HG03442 (cell line): ENCODE data around the gene LIF.
"Not testable (repeated sequence)": the region's sequence is repeated elsewhere in the genome, so short reads cannot be mapped to it uniquely, and the experiment has no call there.

Experiments used
- ATAC-seq: cut with Tn5 transposase; IDR thresholded peaks from one replicate; pipeline ENCODE4 v1.9.1; 2021; ENCODE audit warnings: mild to moderate bottlenecking, moderate library complexity; ENCODE audit not compliant: unreplicated experiment

The LIF gene

GRCh38 chr22:30212363-30212995 lies 34.1 kb downstream of the LIF start:
- no peak for ATAC-seq

GRCh38 chr22:30211124-30211820 lies 35.3 kb downstream of the LIF start:
- ATAC-seq = no peak

GRCh38 chr22:30210235-30210909 lies 36.2 kb downstream of the LIF start:
- no peak for ATAC-seq

- no peak for ATAC-seq
Observed at GRCh38 chr22:30209642-30210041, 36.9 kb downstream of the LIF start.

- no peak for ATAC-seq
Observed at GRCh38 chr22:30208631-30209603, 37.6 kb downstream of the LIF start.

GRCh38 chr22:30206944-30207343 lies 39.6 kb downstream of the LIF start:
- no peak for ATAC-seq

- no peak for ATAC-seq
Observed at GRCh38 chr22:30205281-30206115, 41.1 kb downstream of the LIF start.

GRCh38 chr22:30204742-30205111 lies 41.8 kb downstream of the LIF start:
- ATAC-seq = no peak

GRCh38 chr22:30204015-30204741 lies 42.4 kb downstream of the LIF start:
- no peak for ATAC-seq

GRCh38 chr22:30202531-30203006 lies 44.0 kb downstream of the LIF start:
- no peak for ATAC-seq

GRCh38 chr22:30201945-30202344 lies 44.6 kb downstream of the LIF start:
- ATAC-seq = no peak

GRCh38 chr22:30200905-30201304 lies 45.7 kb downstream of the LIF start:
- not testable (repeated sequence) for ATAC-seq

- ATAC-seq = no peak
Observed at GRCh38 chr22:30198921-30199320, 47.6 kb downstream of the LIF start.

- ATAC-seq = no peak
Observed at GRCh38 chr22:30198152-30198825, 48.3 kb downstream of the LIF start.

GRCh38 chr22:30197389-30197788 lies 49.2 kb downstream of the LIF start:
- ATAC-seq = no peak

GRCh38 chr22:30196880-30197336 lies 49.7 kb downstream of the LIF start:
- ATAC-seq = no peak

- ATAC-seq = no peak
Observed at GRCh38 chr22:30196141-30196879, 50.2 kb downstream of the LIF start.
